OCI-LY3 (cell line): ENCODE data around the gene KRTAP5-2.
"Not testable (repeated sequence)": the region's sequence is repeated elsewhere in the genome, so short reads cannot be mapped to it uniquely, and the experiment has no call there.

Source experiments
- H2AFZ ChIP-seq: fragments of 200-600, 300-600 bp; shearing (Covaris generic); 2 replicates; pipeline ENCODE4 v1.6.0; 2014; ENCODE audit warnings: antibody characterized with exemption, low read depth, low read length
- H3K27ac ChIP-seq: fragments of 200-600, 300-600 bp; sonication (generic); 2 replicates; pipeline ENCODE4 v1.5.1; 2014; ENCODE audit warnings: mild to moderate bottlenecking, low read length, moderate library complexity, mixed read lengths
- H3K27me3 ChIP-seq: fragments of 200-600, 300-600 bp; sonication (generic); 2 replicates; pipeline ENCODE4 v1.6.1; 2014; ENCODE audit warnings: low read depth, low read length, mixed read lengths
- H3K36me3 ChIP-seq: fragments of 200-600, 300-600 bp; sonication (generic); replicated peaks from 2 replicates; pipeline ENCODE3; 2014; ENCODE audit warnings: low read depth, low read length, mixed read lengths
- H3K4me1 ChIP-seq: fragments of 300-600, 200-600 bp; sonication (generic); 2 replicates; pipeline ENCODE4 v1.6.1; 2014; ENCODE audit warnings: low read length, mixed read lengths
- H3K4me2 ChIP-seq: fragments of 200-600, 300-600 bp; sonication (generic); 2 replicates; pipeline ENCODE4 v1.6.1; 2014; ENCODE audit warnings: low read length, mixed read lengths
- H3K4me3 ChIP-seq: fragments of 300-600, 200-600 bp; sonication (generic); 2 replicates; pipeline ENCODE4 v1.5.1; 2014; ENCODE audit warnings: antibody characterized with exemption, mild to moderate bottlenecking, low read length, moderate library complexity
- H3K79me2 ChIP-seq: fragments of 300-600, 200-600 bp; shearing (Covaris generic); 2 replicates; pipeline ENCODE4 v1.6.1; 2014; ENCODE audit warnings: mild to moderate bottlenecking, low read length, mixed read lengths
- H3K9ac ChIP-seq: fragments of 300-600, 200-600 bp; shearing (Covaris generic); 2 replicates; pipeline ENCODE4 v1.6.0; 2014; ENCODE audit warnings: mild to moderate bottlenecking, low read length, moderate library complexity
- H3K9me3 ChIP-seq: fragments of 200-600, 300-600 bp; shearing (Covaris generic); 2 replicates; pipeline ENCODE4 v1.6.1; 2014; ENCODE audit warnings: low read length, mixed read lengths; ENCODE audit not compliant: insufficient read depth
- H4K20me1 ChIP-seq: fragments of 200-600, 300-600 bp; sonication (generic); 2 replicates; pipeline ENCODE4 v1.6.1; 2016; ENCODE audit warnings: low read length, mixed read lengths; ENCODE audit not compliant: insufficient read depth
- CTCF ChIP-seq: fragments of 200-600, 300-600 bp; sonication (generic); IDR thresholded peaks from 2 replicates; pipeline ENCODE4 v1.5.1; 2014; ENCODE audit warnings: antibody characterized with exemption, low read length, low read depth
- EZH2phosphoT487 ChIP-seq: fragments of 200-600 bp; shearing (Covaris generic); IDR thresholded peaks from 2 replicates; pipeline ENCODE4 v1.6.1; 2018; ENCODE audit warnings: antibody characterized with exemption, mixed run types, low read depth

KRTAP5-2 gene

GRCh38 chr11:1618231-1618630 lies 20.1 kb upstream of the KRTAP5-2 start:
- Histone ChIP-seq H3K9me3 (no peaks in the 10 kb centered on the region), H4K20me1 (no peaks in the 10 kb centered on the region), H3K79me2 (no peaks in the 10 kb centered on the region), H3K4me2 (no peak overlapping the region), H3K4me3 (no peak overlapping the region), H3K27ac (no peak overlapping the region), H3K4me1 (no peaks in the 10 kb centered on the region), H3K27me3 (peaks cover 36% of the 10 kb centered on the region), H2AFZ (no peak overlapping the region), H3K36me3 (no peaks in the 10 kb centered on the region), H3K9ac (no peak overlapping the region)
- TF ChIP-seq EZH2phosphoT487 = no peak
- no peak for TF ChIP-seq CTCF

GRCh38 chr11:1608363-1608762 lies 10.3 kb upstream of the KRTAP5-2 start, which contains the start of gene KRTAP5-3:
Gene KRTAP5-3, minus strand, starts transcription at chr11:1608463. Its CDS starts 78 bp downstream, at chr11:1608385.
- Histone ChIP-seq H3K4me2 (no peak within 1 kb of the TSS), H3K4me1 (peaks cover 17% of the 10 kb centered on the region), H3K9me3 (no peaks in the 10 kb centered on the region), H3K27ac (no peak within 1 kb of the TSS), H3K36me3 (peaks cover 4% of the 10 kb centered on the region), H3K9ac (no peak within 1 kb of the TSS), H3K79me2 (no peaks in the 10 kb centered on the region), H2AFZ (no peak within 1 kb of the TSS), H4K20me1 (peaks cover 3% of the 10 kb centered on the region; the same call in 1 of the 2 replicates), H3K4me3 (no peak within 1 kb of the TSS), H3K27me3 (peaks cover 31% of the 10 kb centered on the region)
- TF ChIP-seq CTCF (no peak), EZH2phosphoT487 (no peak)

GRCh38 chr11:1607901-1608300 lies 9.8 kb upstream of the KRTAP5-2 start:
- peaks cover 17% of the 10 kb centered on the region for H3K4me1 ChIP-seq

GRCh38 chr11:1607156-1607845 lies 9.2 kb upstream of the KRTAP5-2 start:
- H3K9ac ChIP-seq, H4K20me1 ChIP-seq, H3K4me2 ChIP-seq, H2AFZ ChIP-seq, H3K36me3 ChIP-seq, H3K4me3 ChIP-seq, H3K9me3 ChIP-seq, H3K79me2 ChIP-seq, H3K27ac ChIP-seq: not testable (repeated sequence)
- Histone ChIP-seq H3K4me1 (peaks cover 17% of the 10 kb centered on the region), H3K27me3 (peaks cover 40% of the 10 kb centered on the region)

More at GRCh38 chr11:1607901-1608300, 9.8 kb upstream of the KRTAP5-2 start:
- H3K9ac ChIP-seq, H3K79me2 ChIP-seq, H2AFZ ChIP-seq, H4K20me1 ChIP-seq, H3K4me2 ChIP-seq, H3K4me3 ChIP-seq, H3K27ac ChIP-seq, H3K9me3 ChIP-seq, H3K36me3 ChIP-seq: not testable (repeated sequence)
- H3K27me3 ChIP-seq = peaks cover 35% of the 10 kb centered on the region

- not testable (repeated sequence) for H3K79me2 ChIP-seq, H3K9me3 ChIP-seq, H2AFZ ChIP-seq, H4K20me1 ChIP-seq, H3K36me3 ChIP-seq
- Histone ChIP-seq H3K4me3 (peak overlapping the region; percentile 54), H3K27me3 (peaks cover 54% of the 10 kb centered on the region), H3K9ac (peak overlapping the region; percentile 9; the same call in 1 of the 2 replicates), H3K27ac (peak overlapping the region; percentile 42; the same call in 1 of the 2 replicates), H3K4me2 (peak overlapping the region; percentile 75), H3K4me1 (peaks cover 26% of the 10 kb centered on the region)
Observed at GRCh38 chr11:1605923-1606322, 7.8 kb upstream of the KRTAP5-2 start.
